ENCODE results near the gene GTF2E1.
"Not testable (repeated sequence)": the region's sequence is repeated elsewhere in the genome, so short reads cannot be mapped to it uniquely, and the experiment has no call there.

DNA sequence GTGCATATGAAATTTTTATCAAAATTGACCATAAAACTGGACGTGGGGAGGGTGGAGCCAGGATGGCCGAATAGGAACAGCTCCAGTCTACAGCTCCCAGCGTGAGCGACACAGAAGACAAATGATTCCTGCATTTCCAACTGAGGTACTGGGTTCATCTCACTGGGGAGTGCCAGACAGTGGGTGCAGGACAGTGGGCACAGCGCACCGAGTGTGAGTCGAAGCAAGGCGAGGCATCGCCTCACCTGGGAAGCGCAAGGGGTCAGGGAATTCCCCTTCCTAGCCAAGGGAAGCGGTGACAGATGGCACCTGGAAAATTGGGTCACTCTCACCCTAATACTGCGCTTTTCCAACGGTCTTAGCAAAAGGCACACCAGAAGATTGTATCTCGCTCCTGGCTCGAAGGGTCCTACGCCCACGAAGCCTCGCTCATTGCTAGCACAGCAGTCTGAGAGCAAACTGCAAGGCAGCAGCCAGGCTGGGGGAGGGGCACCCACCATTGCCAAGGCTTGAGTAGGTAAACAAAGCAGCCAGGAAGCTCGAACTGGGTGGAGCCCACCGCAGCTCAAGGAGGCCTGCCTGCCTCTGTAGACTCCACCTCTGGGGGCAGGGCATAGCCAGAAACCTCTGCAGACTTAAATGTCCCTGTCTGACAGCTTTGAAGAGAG lies 23.2 kb upstream of the GTF2E1 start:
- TF ChIP-seq, protein P1, sequence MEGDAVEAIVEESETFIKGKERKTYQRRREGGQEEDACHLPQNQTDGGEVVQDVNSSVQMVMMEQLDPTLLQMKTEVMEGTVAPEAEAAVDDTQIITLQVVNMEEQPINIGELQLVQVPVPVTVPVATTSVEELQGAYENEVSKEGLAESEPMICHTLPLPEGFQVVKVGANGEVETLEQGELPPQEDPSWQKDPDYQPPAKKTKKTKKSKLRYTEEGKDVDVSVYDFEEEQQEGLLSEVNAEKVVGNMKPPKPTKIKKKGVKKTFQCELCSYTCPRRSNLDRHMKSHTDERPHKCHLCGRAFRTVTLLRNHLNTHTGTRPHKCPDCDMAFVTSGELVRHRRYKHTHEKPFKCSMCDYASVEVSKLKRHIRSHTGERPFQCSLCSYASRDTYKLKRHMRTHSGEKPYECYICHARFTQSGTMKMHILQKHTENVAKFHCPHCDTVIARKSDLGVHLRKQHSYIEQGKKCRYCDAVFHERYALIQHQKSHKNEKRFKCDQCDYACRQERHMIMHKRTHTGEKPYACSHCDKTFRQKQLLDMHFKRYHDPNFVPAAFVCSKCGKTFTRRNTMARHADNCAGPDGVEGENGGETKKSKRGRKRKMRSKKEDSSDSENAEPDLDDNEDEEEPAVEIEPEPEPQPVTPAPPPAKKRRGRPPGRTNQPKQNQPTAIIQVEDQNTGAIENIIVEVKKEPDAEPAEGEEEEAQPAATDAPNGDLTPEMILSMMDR (IDR thresholded peaks at IDR 0.05; ENCODE audit: insufficient read depth, low read depth, low read length), result not testable (repeated sequence)
- not testable (repeated sequence) for TF ChIP-seq EZH2 (IDR thresholded peaks at IDR 0.05; ENCODE audit: insufficient read depth, low read length)
